SK-N-MC (cell line): ENCODE data around the gene TMEM38A.

ENCODE experiments used
- EZH2 ChIP-seq: fragments of 200-600 bp; sonication (generic); IDR thresholded peaks from one replicate; pipeline ENCODE4 v1.6.1; 2017; ENCODE audit warnings: antibody characterized with exemption
- FOXP2 ChIP-seq: optimal IDR thresholded peaks from 2 replicates; pipeline ENCODE3; 2011; ENCODE audit warnings: mild to moderate bottlenecking, moderate library complexity; ENCODE audit not compliant: insufficient read depth; ENCODE audit errors: extremely low read length, control extremely low read depth
- POLR2AphosphoS5 ChIP-seq: IDR thresholded peaks from 2 replicates; pipeline ENCODE4 v1.6.1; 2012; ENCODE audit warnings: mild to moderate bottlenecking, low read depth, low read length, borderline replicate concordance

GRCh38 chr19:16628984-16629691, 31.8 kb upstream of the TMEM38A start:
- TF ChIP-seq FOXP2 (peak; percentile 6), POLR2AphosphoS5 (peak; percentile 60), EZH2 (no peak)
